Hematopoietic multipotent progenitor cell treated with erythropoietin and hydrocortisone succinate and interleukin-3 and kit ligand, for 8 days (in vitro differentiated cells): ENCODE results near the gene MEF2C.
A peak's percentile ranks its signal among the peaks of the same experiment; 100 is the strongest.
"Not testable (repeated sequence)": the region's sequence is repeated elsewhere in the genome, so short reads cannot be mapped to it uniquely, and the experiment has no call there.

ENCODE experiments used
- DNase-seq: peaks from one replicate; pipeline ENCODE4 v3.0.0-alpha.2; 2015

The MEF2C gene

GRCh38 chr5:88883059-88883835 lies at the start of gene MEF2C:
Gene MEF2C, minus strand, starts transcription at chr5:88883184. Its CDS starts 59,396 bp downstream, at chr5:88823788.
- peak; percentile 87 for DNase-seq

DNA sequence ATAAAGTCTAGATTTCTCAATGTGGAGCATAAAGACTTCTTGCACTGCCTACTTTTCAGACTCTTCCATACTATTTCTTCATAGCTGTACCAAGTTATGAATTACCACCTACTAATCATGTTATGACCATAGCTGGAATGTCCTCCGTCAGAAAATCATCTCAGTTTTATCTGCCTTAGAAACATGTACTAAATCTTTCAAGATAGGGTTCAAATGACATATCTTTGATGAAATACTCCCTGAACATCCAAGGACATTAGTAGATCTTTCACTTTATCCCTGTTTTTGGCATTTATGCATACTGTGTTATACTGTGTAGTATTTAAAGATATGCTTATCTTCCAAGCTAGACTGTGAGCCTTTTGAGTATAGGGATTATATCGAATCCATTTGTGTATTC lies 49.6 kb upstream of the MEF2C start:
- DNase-seq = no peak

DNA sequence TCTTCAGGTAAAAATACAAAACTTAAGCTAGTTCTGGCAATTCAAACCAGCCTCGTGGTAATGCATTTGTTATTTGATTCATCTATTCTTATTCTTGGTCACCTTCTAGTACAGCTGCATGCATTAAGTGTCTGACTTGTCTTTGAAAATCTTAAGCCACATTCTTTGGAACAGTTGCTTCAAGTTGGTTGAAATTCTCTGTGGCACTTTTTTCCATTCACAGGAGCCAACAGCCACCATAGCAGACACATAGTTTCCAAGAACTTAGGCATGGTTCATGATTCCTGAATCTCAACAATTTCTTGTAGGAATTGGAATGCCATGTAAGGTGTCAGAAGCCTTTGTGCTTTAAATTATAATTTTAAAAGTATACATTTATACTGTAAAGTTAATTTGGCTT lies 47.4 kb upstream of the MEF2C start:
- no peak for DNase-seq

DNA sequence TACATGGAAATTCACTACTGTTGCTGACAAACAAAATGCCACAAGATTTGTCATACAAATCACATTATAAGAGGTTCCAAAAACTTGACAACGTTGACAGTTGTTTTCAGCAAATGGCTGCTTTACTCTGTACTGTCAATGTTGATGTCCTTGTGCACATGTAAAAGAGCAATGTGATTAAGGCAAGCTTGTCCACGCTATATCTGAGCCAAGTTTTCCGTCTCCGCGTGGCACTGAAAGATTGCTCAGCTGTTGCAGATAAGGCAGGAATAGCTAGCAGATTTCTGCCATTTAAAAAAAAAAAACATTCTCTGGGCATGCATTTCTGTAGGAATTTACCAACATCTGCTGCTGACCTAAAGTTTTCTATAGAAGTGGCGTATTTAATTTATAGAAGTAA lies 46.4 kb upstream of the MEF2C start:
- DNase-seq = no peak

DNA sequence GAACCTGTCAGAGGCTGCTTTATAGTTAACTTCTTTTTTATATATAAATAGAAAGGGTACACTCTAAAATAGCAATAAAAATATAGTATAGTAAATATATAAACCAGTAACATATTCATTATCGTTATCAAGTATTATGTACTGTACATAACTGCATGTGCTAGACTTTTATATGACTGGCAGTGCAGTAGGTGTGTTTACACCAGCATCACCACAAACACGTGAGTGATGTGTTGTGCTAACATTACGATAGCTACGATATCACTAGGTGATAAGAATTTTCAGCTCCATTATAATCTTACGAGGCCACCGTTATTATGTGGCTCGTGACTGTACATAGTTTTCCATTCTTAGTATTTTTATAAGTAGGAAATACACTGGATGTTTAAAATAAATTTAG lies 43.8 kb upstream of the MEF2C start:
- DNase-seq = no peak

GRCh38 chr5:88925692-88926490 lies 42.9 kb upstream of the MEF2C start:
- DNase-seq = no peak

- DNase-seq = no peak
Measured at GRCh38 chr5:88924330-88924657, 41.3 kb upstream of the MEF2C start.

DNA sequence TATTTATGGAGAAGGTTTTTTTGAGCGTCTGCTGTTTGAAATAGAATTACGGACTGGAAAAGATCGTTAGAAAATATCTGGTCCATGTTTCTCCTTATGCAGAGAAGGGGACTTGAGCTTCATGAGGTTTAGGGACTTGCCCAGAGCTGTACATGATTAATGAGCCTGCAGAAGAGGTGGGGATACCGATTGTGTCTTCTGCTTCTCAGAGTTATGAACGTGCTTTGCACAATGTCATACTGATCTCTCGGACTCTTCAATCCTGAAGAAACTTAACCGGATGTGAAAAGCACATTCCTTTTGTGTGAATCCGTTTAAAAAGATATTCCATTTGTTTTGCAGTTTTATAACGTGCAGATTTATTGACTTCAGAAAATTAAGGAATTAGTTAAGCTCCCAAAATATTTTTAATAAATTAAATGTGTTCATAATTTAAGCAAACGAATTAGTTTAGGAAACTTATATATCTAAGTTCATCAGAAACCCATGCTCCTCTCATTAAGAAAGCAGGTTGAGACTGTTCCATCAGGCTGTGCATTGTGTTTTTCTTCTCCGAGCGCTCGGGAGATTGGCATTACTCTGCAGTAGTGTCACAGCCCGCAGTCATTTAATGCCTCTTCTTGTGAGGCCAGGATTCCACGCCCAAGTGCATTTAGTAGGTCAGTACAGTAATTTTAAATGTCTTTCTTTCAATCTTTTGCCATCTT lies 40.8 kb upstream of the MEF2C start:
- DNase-seq = no peak

DNA sequence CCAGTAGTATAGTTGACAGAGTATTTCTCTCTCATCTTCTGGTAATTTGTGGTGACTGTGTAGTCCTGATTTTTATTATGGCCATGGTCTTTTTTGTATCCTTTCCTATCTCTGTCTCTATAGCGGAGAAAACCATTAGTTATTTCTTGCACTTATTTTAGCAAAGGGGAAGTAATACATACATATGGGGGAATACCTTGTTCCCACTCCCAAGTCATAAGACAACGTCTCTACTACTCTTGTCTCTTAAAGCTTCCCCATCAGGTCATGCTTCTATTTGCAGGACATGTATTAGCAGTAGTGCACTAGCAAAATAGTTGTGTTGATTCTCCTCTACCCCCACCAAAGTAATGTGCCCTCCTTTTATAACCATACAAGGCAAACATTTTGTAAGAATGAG lies 29.8 kb upstream of the MEF2C start:
- DNase-seq = not testable (repeated sequence)

- not testable (repeated sequence) for DNase-seq
Measured at GRCh38 chr5:88911059-88911572, 28.1 kb upstream of the MEF2C start.

- DNase-seq = not testable (repeated sequence)
Measured at GRCh38 chr5:88904478-88904877, 21.5 kb upstream of the MEF2C start.

GRCh38 chr5:88903966-88904365 lies 21.0 kb upstream of the MEF2C start:
- DNase-seq = not testable (repeated sequence)

DNA sequence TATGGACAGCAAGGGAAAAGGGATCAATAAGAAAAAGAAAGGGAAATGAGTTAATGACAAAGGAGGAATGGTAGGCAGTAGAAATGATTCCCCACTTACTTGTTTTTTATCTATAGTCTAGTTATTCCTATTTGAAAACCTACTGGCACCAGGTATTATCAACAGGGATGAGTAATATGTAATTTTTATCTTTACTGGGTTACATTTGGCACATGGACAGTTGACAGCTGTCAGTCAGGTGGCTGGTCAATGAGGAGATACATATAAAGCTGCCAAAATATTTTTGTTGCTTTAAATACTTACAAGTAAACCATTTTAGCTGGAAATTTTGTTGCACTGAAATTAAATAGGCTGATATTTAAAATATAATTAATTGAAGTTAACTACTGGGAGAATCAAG lies 18.1 kb upstream of the MEF2C start:
- not testable (repeated sequence) for DNase-seq

GRCh38 chr5:88899096-88899737 lies 16.2 kb upstream of the MEF2C start:
- DNase-seq = no peak

- no peak for DNase-seq
Measured at GRCh38 chr5:88897748-88898147, 14.8 kb upstream of the MEF2C start.

DNA sequence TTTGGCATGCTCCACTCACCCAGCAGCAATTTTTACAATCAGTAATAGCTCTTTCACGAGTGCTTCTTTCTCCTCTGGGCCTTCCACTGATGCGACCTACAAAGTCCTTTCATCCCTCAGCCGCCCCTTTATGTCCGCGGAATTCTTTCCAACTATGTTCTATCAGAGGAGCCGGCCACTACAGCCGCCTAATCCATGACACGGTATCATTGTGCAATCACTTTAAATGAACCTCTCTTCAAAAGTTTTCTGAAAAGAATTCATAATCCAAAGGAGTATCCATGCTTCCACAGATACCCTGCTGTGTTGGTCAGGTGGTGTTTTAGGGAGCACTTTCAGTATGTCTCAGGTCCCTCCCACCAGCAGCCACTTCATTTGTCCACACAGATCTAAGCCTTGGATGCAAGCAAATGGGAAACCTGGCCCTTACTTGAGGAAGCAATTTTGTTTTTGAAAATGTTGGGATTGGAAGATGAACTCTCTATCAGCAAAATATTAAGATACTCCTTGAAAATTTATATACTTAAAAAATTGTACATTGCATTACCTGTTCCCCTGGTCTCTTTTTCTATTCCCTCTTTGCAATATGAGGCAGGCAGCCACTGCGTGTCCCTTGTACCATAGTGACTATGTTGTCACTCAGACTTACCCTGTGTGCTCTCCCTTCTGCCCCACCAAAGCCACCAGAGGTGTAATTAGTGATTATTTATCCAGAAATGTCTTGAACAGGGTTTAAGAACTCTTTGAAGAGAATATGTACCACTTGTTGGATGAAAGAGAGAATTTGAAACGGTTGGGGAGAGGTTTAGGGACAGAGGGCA lies 12.9 kb upstream of the MEF2C start:
- no peak for DNase-seq

- no peak for DNase-seq
Measured at GRCh38 chr5:88892669-88893068, 9.7 kb upstream of the MEF2C start.

- peak; percentile 43 for DNase-seq
Measured at GRCh38 chr5:88890070-88890781, 7.2 kb upstream of the MEF2C start.

DNA sequence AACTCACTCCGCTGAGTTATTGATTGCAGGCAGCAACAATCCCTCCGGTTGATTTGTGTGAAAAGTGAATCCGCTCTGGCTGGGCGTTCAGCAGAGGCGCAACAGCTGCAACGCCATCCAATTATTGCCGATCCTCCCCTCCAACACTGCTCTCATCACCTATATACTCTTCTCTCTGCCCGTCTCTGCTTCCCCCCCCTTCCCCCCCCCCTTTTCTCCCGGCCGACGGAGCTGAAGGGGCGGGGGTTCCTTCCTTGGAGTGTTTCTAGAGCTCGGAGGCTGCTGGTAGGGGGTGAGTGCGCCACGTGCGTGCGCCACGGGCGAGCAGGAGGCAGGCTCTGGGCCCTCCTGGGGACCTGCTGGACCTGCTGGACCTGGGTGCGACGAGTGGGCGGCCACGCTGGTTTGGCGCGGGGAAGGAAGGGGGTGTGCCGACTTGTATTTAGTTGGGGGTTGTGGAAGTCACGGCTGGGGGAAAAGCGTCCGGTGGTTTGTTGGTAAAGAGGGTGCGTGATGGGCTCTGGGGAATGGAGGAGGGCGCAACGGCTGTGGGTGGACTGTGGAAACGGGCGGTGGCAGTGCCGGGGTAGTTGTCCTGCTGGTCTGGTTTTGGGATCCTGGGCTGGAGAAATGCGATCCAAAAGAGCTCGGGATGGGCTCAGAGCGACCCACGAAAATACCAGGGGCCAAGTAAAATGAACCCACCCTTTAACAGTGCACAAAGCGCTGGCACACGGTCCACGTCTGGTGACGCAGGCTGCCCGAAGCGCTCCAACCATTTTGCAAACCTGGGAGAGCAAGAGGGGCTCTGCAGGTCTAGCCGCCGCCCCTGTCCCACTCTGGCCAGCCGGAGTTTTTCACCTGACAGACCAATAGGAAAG lies 6.4 kb upstream of the MEF2C start:
- peak; percentile 63 for DNase-seq

GRCh38 chr5:88888848-88889188 lies 5.8 kb upstream of the MEF2C start:
- no peak for DNase-seq
